A673 (cell line): ENCODE data around the gene PTGFRN. TPM values are rescaled to one million over a fixed set of nuclear protein-coding genes. Genes with fewer than 3 reads are reported as not detected.

Source experiments
- BruUV-seq: library from RNA; stranded (reverse); fragments of 400-500 nt; replicated peaks from 2 replicates; lab custom pipeline; 2021; lab: Mats Ljungman, UMichigan
- CTCF ChIA-PET: fragments of 300-600 bp; sonication (Branson Sonifier 250); formaldehyde crosslinking; loops from one replicate; lab custom pipeline; 2022; ENCODE audit warnings: antibody characterized with exemption; lab: Charles Lee
- POLR2A ChIA-PET: fragments of 300-600 bp; sonication (Branson Sonifier 250); formaldehyde crosslinking; loops from one replicate; lab custom pipeline; 2022; ENCODE audit warnings: antibody characterized with exemption; ENCODE audit not compliant: low non-redundant PET; lab: Charles Lee
- DNase-seq: peaks from one replicate; pipeline ENCODE4 v3.0.0-alpha.2; 2015; ENCODE audit warnings: low spot score
- H3K27ac ChIP-seq: fragments of 200-600 bp; sonication (generic); 2 replicates; pipeline ENCODE4 v1.5.1; 2016; ENCODE audit warnings: mixed run types, low read depth, mild to moderate bottlenecking, mixed read lengths, antibody characterized with exemption, low read length; ENCODE audit not compliant: poor library complexity, severe bottlenecking
- H3K27me3 ChIP-seq: fragments of 200-600 bp; sonication (generic); replicated peaks from 2 replicates; pipeline ENCODE4 v1.6.1; 2017; ENCODE audit warnings: mixed run types, low read depth, mild to moderate bottlenecking, mixed read lengths, antibody characterized with exemption, low read length; ENCODE audit not compliant: insufficient read depth, poor library complexity
- H3K36me3 ChIP-seq: fragments of 200-600 bp; sonication (generic); 2 replicates; pipeline ENCODE4 v1.6.1; 2016; ENCODE audit warnings: mixed run types, mild to moderate bottlenecking, mixed read lengths, antibody characterized with exemption, low read length; ENCODE audit not compliant: insufficient read depth, poor library complexity, severe bottlenecking
- H3K4me1 ChIP-seq: fragments of 200-600 bp; sonication (generic); 2 replicates; pipeline ENCODE4 v1.6.1; 2017; ENCODE audit warnings: mixed run types, mild to moderate bottlenecking, mixed read lengths, antibody characterized with exemption, low read length; ENCODE audit not compliant: insufficient read depth, poor library complexity, severe bottlenecking
- H3K4me3 ChIP-seq: fragments of 200-600 bp; sonication (generic); 2 replicates; pipeline ENCODE4 v1.5.1; 2016; ENCODE audit warnings: low read depth, mixed run types, mild to moderate bottlenecking, mixed read lengths, low read length; ENCODE audit not compliant: poor library complexity, severe bottlenecking
- H3K9me3 ChIP-seq: fragments of 200-600 bp; sonication (generic); 2 replicates; pipeline ENCODE4 v1.6.1; 2016; ENCODE audit warnings: mixed run types, low read depth, mild to moderate bottlenecking, mixed read lengths, antibody characterized with exemption, low read length; ENCODE audit not compliant: poor library complexity, severe bottlenecking
- EZH2 ChIP-seq: fragments of 200-600 bp; sonication (generic); IDR thresholded peaks from 2 replicates; pipeline ENCODE4 v1.6.1; 2017; ENCODE audit warnings: borderline replicate concordance, low read depth, mild to moderate bottlenecking, mixed read lengths, antibody characterized with exemption, low read length; ENCODE audit not compliant: poor library complexity, severe bottlenecking
- intact Hi-C: fragments of 100-400 bp; cut with micrococcal nuclease; formaldehyde crosslinking; loops from one replicate; pipeline ENCODE4 v1.10.0; 2022; ENCODE audit not compliant: unreplicated experiment
- total RNA-seq: library from RNA; stranded (reverse); gene quantifications from 2 replicates; pipeline ENCODE4 v1.2.3, GENCODE V29; 2021
- TF ChIP-seq, protein P1 (sequence below): fragments of 300-800, 200-600 bp; sonication (generic); conservative IDR thresholded peaks from 2 replicates; pipeline ENCODE4 v1.5.1; 2017; ENCODE audit warnings: low read depth, mild to moderate bottlenecking, antibody characterized with exemption, low read length, moderate library complexity, mixed read lengths

Gene PTGFRN
- total RNA-seq, 1 experiment from 2014 or later, result 29.5 TPM

DNA sequence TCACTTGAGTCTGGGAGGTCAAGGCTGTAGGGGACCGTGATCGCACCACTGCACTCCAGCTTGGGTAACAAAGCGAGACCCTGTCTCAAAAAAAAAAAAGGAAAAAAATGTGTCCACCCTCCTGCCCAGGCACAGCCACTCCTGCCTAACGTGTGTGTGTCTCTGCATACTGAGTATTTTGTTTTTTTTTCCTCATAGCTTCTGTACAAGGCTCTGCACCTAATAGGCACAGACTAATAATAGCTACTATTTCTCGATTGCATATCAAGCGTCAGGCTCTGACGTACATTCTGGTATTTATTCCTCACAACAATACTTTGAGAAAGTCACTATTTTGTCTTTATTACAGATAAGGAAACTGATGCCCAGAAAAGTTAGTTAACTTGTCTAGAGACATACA is 5.0 kb downstream of the PTGFRN start:
- Histone ChIP-seq H3K27ac (no peak overlapping the region), H3K36me3 (no peaks in the 10 kb centered on the region), H3K9me3 (no peaks in the 10 kb centered on the region), H3K27me3 (no peaks in the 10 kb centered on the region), H3K4me3 (no peak overlapping the region), H3K4me1 (no peaks in the 10 kb centered on the region)
- no TSS peak for BruUV-seq
- POLR2A ChIA-PET, result no interaction called here
- intact Hi-C loops, result no loop called here
- CTCF ChIA-PET, result no interaction called here
- no peak for DNase-seq
- TF ChIP-seq, protein P1, sequence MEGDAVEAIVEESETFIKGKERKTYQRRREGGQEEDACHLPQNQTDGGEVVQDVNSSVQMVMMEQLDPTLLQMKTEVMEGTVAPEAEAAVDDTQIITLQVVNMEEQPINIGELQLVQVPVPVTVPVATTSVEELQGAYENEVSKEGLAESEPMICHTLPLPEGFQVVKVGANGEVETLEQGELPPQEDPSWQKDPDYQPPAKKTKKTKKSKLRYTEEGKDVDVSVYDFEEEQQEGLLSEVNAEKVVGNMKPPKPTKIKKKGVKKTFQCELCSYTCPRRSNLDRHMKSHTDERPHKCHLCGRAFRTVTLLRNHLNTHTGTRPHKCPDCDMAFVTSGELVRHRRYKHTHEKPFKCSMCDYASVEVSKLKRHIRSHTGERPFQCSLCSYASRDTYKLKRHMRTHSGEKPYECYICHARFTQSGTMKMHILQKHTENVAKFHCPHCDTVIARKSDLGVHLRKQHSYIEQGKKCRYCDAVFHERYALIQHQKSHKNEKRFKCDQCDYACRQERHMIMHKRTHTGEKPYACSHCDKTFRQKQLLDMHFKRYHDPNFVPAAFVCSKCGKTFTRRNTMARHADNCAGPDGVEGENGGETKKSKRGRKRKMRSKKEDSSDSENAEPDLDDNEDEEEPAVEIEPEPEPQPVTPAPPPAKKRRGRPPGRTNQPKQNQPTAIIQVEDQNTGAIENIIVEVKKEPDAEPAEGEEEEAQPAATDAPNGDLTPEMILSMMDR, result no peak
- TF ChIP-seq EZH2, result no peak

DNA sequence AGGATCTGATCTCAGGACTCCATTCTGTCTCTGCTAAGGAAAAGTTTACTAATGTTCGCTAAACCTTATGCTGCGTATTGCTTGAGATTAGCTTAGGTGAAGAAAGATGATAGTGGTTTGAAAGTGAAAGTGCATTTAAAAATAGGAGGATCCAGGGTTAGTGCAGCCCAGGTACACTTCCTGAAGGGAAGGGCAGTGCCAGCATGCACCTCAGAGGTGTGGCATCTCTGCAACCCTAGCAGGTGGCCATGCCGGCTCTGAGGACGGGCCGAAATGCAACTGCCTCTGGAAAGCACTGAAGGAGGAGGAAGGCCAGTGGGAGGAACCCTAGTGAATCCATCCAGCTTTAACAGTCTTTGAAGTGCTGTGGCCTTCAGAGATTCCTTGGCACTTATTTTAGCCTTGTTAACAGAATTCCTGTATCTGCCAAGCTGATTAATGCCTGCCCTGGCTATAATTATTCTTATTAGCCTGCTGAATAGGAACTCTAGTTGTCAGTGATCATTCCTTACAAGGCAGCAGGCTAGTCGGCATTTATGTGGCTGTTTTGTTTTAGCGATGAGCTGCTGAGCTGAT is 5.5 kb downstream of the PTGFRN start:
- no peak overlapping the region for H3K27ac ChIP-seq
- H3K27me3 ChIP-seq, result no peaks in the 10 kb centered on the region
- POLR2A ChIA-PET, result no interaction called here
- H3K36me3 ChIP-seq, result no peaks in the 10 kb centered on the region
- no peak for DNase-seq
- CTCF ChIA-PET, result no interaction called here
- no peak overlapping the region for H3K4me3 ChIP-seq
- BruUV-seq, result no TSS peak
- no peaks in the 10 kb centered on the region for H3K9me3 ChIP-seq
- H3K4me1 ChIP-seq, result no peaks in the 10 kb centered on the region
- intact Hi-C loops, result no loop called here
- TF ChIP-seq EZH2, result no peak
- TF ChIP-seq, protein P1, result no peak

DNA sequence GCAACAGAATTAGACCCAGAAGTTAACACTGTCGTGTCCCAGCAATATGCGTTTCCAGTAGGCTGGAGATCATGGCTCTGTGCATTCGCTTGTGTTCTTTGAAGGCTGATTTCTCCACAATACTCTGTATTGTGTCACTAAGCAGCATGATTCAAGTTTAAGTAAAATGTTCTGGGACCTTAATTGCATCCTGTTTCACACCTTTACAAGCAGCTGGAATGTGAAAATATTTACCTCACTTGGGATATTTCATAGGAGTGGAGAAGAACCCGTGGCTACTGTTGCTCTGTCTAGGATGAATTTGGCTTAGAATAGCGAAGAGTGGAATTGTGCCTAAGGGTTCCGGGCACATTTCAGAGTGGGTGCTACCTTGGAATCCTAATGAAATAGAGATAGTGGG is 6.3 kb downstream of the PTGFRN start:
- no peak overlapping the region for H3K27ac ChIP-seq
- CTCF ChIA-PET, result no interaction called here
- no peaks in the 10 kb centered on the region for H3K27me3 ChIP-seq
- POLR2A ChIA-PET, result no interaction called here
- H3K4me3 ChIP-seq, result no peak overlapping the region
- no peaks in the 10 kb centered on the region for H3K36me3 ChIP-seq
- no peak for TF ChIP-seq EZH2
- TF ChIP-seq, protein P1, result no peak
- intact Hi-C loops, result no loop called here
- no peaks in the 10 kb centered on the region for H3K4me1 ChIP-seq
- DNase-seq, result no peak
- BruUV-seq, result no TSS peak
- no peaks in the 10 kb centered on the region for H3K9me3 ChIP-seq
